HepG2 (cell line): ENCODE results near the gene MYH16. TPM values are rescaled to one million over a fixed set of nuclear protein-coding genes. Genes with fewer than 3 reads are reported as not detected.
A peak's percentile ranks its signal among the peaks of the same experiment; 100 is the strongest.

Source experiments
- ATAC-seq: fragments of 200-7000 bp; cut with Tn5 transposase; 3 replicates; pipeline ENCODE4 v1.9.1; 2020; ENCODE audit warnings: mild to moderate bottlenecking, moderate library complexity
- BruUV-seq: library from RNA; stranded (reverse); fragments of 400-500 nt; replicated peaks from 2 replicates; lab custom pipeline; 2021; lab: Mats Ljungman, UMichigan
- CTCF ChIA-PET: fragments of 300-600 bp; formaldehyde crosslinking; extraction: SDS; loops from one replicate; lab custom pipeline; 2021; ENCODE audit warnings: low total read pairs, inconsistent platforms, low intra/inter-chr PET ratio; lab: Yijun Ruan, JAX
- POLR2A ChIA-PET: fragments of 350-600 bp; sonication (Branson Sonifier 250); formaldehyde crosslinking; loops from one replicate; lab custom pipeline; 2020; ENCODE audit warnings: antibody characterized with exemption, inconsistent platforms; lab: Yijun Ruan, JAX
- DNase-seq: peaks from one replicate; pipeline ENCODE4 v3.0.0-alpha.2; 2015; ENCODE audit warnings: low spot score
- FAIRE-seq: peaks from 3 replicates; lab custom pipeline; 2011; peaks lifted over from hg19 to GRCh38; lab: Jason Lieb, UNC
- H2AFZ ChIP-seq: one replicate; pipeline ENCODE4 v1.6.1; 2011; ENCODE audit warnings: low read length, inconsistent platforms
- H3K27ac ChIP-seq: fragments of 300-600 bp; 3 replicates; pipeline ENCODE4 v1.8.0; 2011; ENCODE audit warnings: mixed run types, mild to moderate bottlenecking, mixed read lengths, low read length, inconsistent platforms; ENCODE audit not compliant: insufficient read depth; ENCODE audit errors: extremely low read length
- H3K27me3 ChIP-seq, 2 experiments: fragments of 200-600 bp in 1 of 2; 2 replicates in 1 of 2; 3 replicates in 1 of 2; pipeline versions ENCODE4 v1.6.0 to v1.8.0; 2011; ENCODE audit warnings: low read length in 2 of 2, mild to moderate bottlenecking in 2 of 2, moderate library complexity in 2 of 2, inconsistent platforms in 1 of 2; ENCODE audit not compliant: insufficient read depth in 2 of 2, control insufficient read depth in 1 of 2
- H3K36me3 ChIP-seq, 2 experiments: fragments of 200-600 bp in 1 of 2; replicated peaks in 1 of 2; 2 replicates in 1 of 2; 3 replicates in 1 of 2; pipeline versions ENCODE4 v1.5.1 to v1.8.0; 2011; ENCODE audit warnings: low read length in 2 of 2, inconsistent platforms in 1 of 2; ENCODE audit not compliant: insufficient read depth in 2 of 2, control insufficient read depth in 1 of 2
- H3K4me1 ChIP-seq: 2 replicates; pipeline ENCODE4 v1.5.1; 2012; ENCODE audit warnings: low read length, inconsistent platforms; ENCODE audit not compliant: insufficient read depth
- H3K4me2 ChIP-seq: 2 replicates; pipeline ENCODE4 v1.6.0; 2011; ENCODE audit warnings: low read depth, low read length, inconsistent platforms
- H3K4me3 ChIP-seq, 3 experiments: fragments of 200-600 bp in 1 of 3; sonication (generic), shearing (Covaris generic) in 1 of 3; replicated peaks in 1 of 3; 2 replicates each; pipeline ENCODE4 v1.5.1; 2011 to 2016; ENCODE audit warnings: low read length in 3 of 3, inconsistent platforms in 2 of 3, low read depth in 2 of 3, mild to moderate bottlenecking in 2 of 3, control low read depth in 1 of 3, mixed read lengths in 1 of 3; ENCODE audit not compliant: insufficient read depth in 1 of 3
- H3K79me2 ChIP-seq: one replicate; pipeline ENCODE4 v1.6.1; 2011; ENCODE audit warnings: low read length, inconsistent platforms; ENCODE audit not compliant: insufficient read depth
- H3K9ac ChIP-seq: 2 replicates; pipeline ENCODE4 v1.6.0; 2011; ENCODE audit warnings: mild to moderate bottlenecking, low read depth, low read length, inconsistent platforms; ENCODE audit not compliant: insufficient read depth
- H3K9me3 ChIP-seq: 2 replicates; pipeline ENCODE4 v1.5.1; 2012; ENCODE audit warnings: mild to moderate bottlenecking, low read length
- H4K20me1 ChIP-seq: 2 replicates; pipeline ENCODE4 v1.6.0; 2011; ENCODE audit warnings: inconsistent platforms, mild to moderate bottlenecking, low read length, moderate library complexity; ENCODE audit not compliant: insufficient read depth
- AKAP8 ChIP-seq: sonication (generic); formaldehyde crosslinking; IDR thresholded peaks from 2 replicates; pipeline ENCODE4 v1.5.1; 2020; ENCODE audit warnings: mild to moderate bottlenecking, missing genetic modification reagents
- CEBPB ChIP-seq: IDR thresholded peaks from 2 replicates; pipeline ENCODE4 v1.6.1; 2011; ENCODE audit warnings: low read depth, low read length, improper control_type of control experiment, borderline replicate concordance
- CEBPG ChIP-seq: IDR thresholded peaks from 2 replicates; pipeline ENCODE4 v1.6.1; 2016
- CENPT ChIP-seq: sonication (generic); formaldehyde crosslinking; IDR thresholded peaks from 2 replicates; pipeline ENCODE4 v1.8.0; 2022; ENCODE audit warnings: low read depth, mild to moderate bottlenecking, moderate library complexity, missing genetic modification reagents
- MTA3 ChIP-seq: sonication (generic); formaldehyde crosslinking; IDR thresholded peaks from 2 replicates; pipeline ENCODE4 v1.4.0; 2020; ENCODE audit warnings: missing genetic modification reagents
- NR2F6 ChIP-seq, 2 experiments: IDR thresholded peaks; 2 replicates each; pipeline ENCODE4 v1.6.1; 2016; ENCODE audit warnings: antibody characterized with exemption in 1 of 2, mild to moderate bottlenecking in 1 of 2
- PAF1 ChIP-seq: IDR thresholded peaks from 2 replicates; pipeline ENCODE4 v1.6.1; 2016; ENCODE audit warnings: missing genetic modification reagents, missing compliant biosample characterization
- PHB2 ChIP-seq: fragments of 450-650 bp; IDR thresholded peaks from 2 replicates; pipeline ENCODE4 v1.6.1; 2018; ENCODE audit not compliant: partially characterized antibody
- PITX1 ChIP-seq: sonication (generic); formaldehyde crosslinking; IDR thresholded peaks from 2 replicates; pipeline ENCODE4 v1.5.1; 2020; ENCODE audit warnings: mild to moderate bottlenecking, missing genetic modification reagents
- POLR2AphosphoS2 ChIP-seq: IDR thresholded peaks from 2 replicates; pipeline ENCODE4 v1.6.1; 2011; ENCODE audit warnings: low read depth, low read length, improper control_type of control experiment
- RARA ChIP-seq: IDR thresholded peaks from 2 replicates; pipeline ENCODE4 v1.6.1; 2016; ENCODE audit warnings: missing genetic modification reagents, missing compliant biosample characterization
- TBX3 ChIP-seq: fragments of 450-650 bp; IDR thresholded peaks from 2 replicates; pipeline ENCODE4 v1.6.1; 2017; ENCODE audit warnings: antibody characterized with exemption, mild to moderate bottlenecking, inconsistent platforms, borderline replicate concordance
- U2AF2 ChIP-seq: fragments of 200-400 bp; formaldehyde crosslinking; IDR thresholded peaks from 2 replicates; pipeline ENCODE4 v1.6.1; 2017; ENCODE audit warnings: low read depth, mild to moderate bottlenecking, low read length
- ZBTB38 ChIP-seq: sonication (generic); formaldehyde crosslinking; IDR thresholded peaks from 2 replicates; pipeline ENCODE4 v1.5.1; 2020; ENCODE audit warnings: mild to moderate bottlenecking, missing genetic modification reagents
- ZBTB49 ChIP-seq: sonication (generic); formaldehyde crosslinking; IDR thresholded peaks from 2 replicates; pipeline ENCODE4 v1.4.0; 2020; ENCODE audit warnings: missing genetic modification reagents, borderline replicate concordance
- ZFAT ChIP-seq: sonication (generic); formaldehyde crosslinking; conservative IDR thresholded peaks from 2 replicates; pipeline ENCODE4 v1.8.1; 2023; ENCODE audit warnings: missing genetic modification reagents, inconsistent platforms
- ZFP36L2 ChIP-seq: sonication (generic); formaldehyde crosslinking; IDR thresholded peaks from 2 replicates; pipeline ENCODE4 v1.4.0; 2020; ENCODE audit warnings: missing genetic modification reagents
- ZNF12 ChIP-seq: sonication (generic); formaldehyde crosslinking; IDR thresholded peaks from 2 replicates; pipeline ENCODE4 v1.5.0; 2020; ENCODE audit warnings: missing genetic modification reagents
- ZNF207 ChIP-seq: fragments of 450-650 bp; IDR thresholded peaks from 2 replicates; pipeline ENCODE4 v1.6.1; 2016; ENCODE audit warnings: antibody characterized with exemption, borderline replicate concordance
- ZNF234 ChIP-seq: sonication (generic); formaldehyde crosslinking; conservative IDR thresholded peaks from 2 replicates; pipeline ENCODE4 v1.5.1; 2020; ENCODE audit warnings: mild to moderate bottlenecking, missing genetic modification reagents
- ZNF674 ChIP-seq: sonication (generic); formaldehyde crosslinking; IDR thresholded peaks from 2 replicates; pipeline ENCODE4 v1.5.0; 2020; ENCODE audit warnings: low read depth, mild to moderate bottlenecking, missing genetic modification reagents
- ZNF7 ChIP-seq: IDR thresholded peaks from 2 replicates; pipeline ENCODE4 v1.6.1; 2016; ENCODE audit warnings: missing biosample characterization, missing genetic modification reagents
- ZNF777 ChIP-seq: sonication (generic); formaldehyde crosslinking; IDR thresholded peaks from 2 replicates; pipeline ENCODE4 v1.4.0; 2020; ENCODE audit warnings: missing genetic modification reagents
- WGBS: methylation state at CpG from one replicate; pipeline ENCODE4 v1.1.6; 2017; ENCODE audit warnings: low lambda C conversion rate; 5-methylcytosine and 5-hydroxymethylcytosine counted together
- in situ Hi-C: cut with HindIII; loops from 2 replicates; pipeline ENCODE4 v1.10.0; 2017; ENCODE audit warnings: low pct_unique_long_range_greater_than_20kb; ENCODE audit not compliant: extremely low pct_ligation_motif_present
- intact Hi-C: fragments of 100-400 bp; cut with micrococcal nuclease; formaldehyde crosslinking; loops from one replicate; pipeline ENCODE4 v1.10.0; 2022; ENCODE audit not compliant: unreplicated experiment
- polyA plus RNA-seq, 8 experiments: library from polyadenylated mRNA; depleted of rRNA in 3 of 8; stranded (reverse) in 7 of 8; unstranded in 1 of 8; fragments of >200 nt; fragmentation: Illumina TruSeq in 4 of 8; extraction: Trizol in 4 of 8; gene quantifications; 2 replicates each; pipeline versions ENCODE4 v1.2.1 to v1.2.3, GENCODE V29; 2011 to 2016; ENCODE audit warnings: low read depth in 4 of 8, missing spikeins in 1 of 8, mixed read lengths in 1 of 8; ENCODE audit not compliant: insufficient read depth in 1 of 8
- total RNA-seq, 5 experiments: library from RNA; depleted of rRNA; stranded (reverse); fragments of >200 nt; fragmentation: Illumina TruSeq; extraction: Trizol; gene quantifications; 2 replicates each; pipeline ENCODE4 v1.2.3, GENCODE V29; 2016; ENCODE audit warnings: low read depth in 1 of 5
- TF ChIP-seq, protein P1 (sequence below): sonication (generic); formaldehyde crosslinking; IDR thresholded peaks from 2 replicates; pipeline ENCODE4 v1.4.0; 2020; ENCODE audit warnings: missing genetic modification reagents
- TF ChIP-seq, protein P2 (sequence below): sonication (generic); formaldehyde crosslinking; IDR thresholded peaks from 2 replicates; pipeline ENCODE4 v1.5.1; 2020; ENCODE audit warnings: mild to moderate bottlenecking, moderate library complexity, missing genetic modification reagents

MYH16 gene
- total and polyA plus RNA-seq, 2 of the 13 experiments (the other 11 are each of a cell fraction or from before 2014, with no cell fraction given), result 0.05 to 0.15 TPM

DNA sequence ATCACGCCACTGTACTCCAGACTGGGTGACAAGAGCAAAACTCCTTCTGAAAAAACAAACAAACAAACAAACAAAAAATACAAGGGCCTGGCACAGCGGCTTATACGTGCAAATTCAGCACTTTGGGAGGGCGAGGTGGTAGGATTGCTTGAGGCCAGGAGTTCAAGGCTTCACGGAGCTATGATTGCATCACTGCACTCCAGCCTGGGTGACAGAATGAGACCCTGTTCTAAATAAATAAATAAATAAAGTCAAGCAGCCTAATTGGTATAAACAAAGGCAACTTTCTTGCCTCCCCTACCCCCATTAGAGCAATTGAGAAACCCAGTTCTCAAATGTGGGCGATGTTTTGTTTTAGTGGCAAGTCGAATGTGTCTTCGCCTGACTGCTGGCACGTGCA is 38.5 kb upstream of the MYH16 start (continued):
- no peak for TF ChIP-seq ZNF207
- TF ChIP-seq MTA3 (CRISPR knock-in tag), result no peak
- TF ChIP-seq NR2F6 (IDR thresholded peaks at IDR 0.05), result no peak
- no peak for TF ChIP-seq NR2F6 (CRISPR knock-in tag; IDR thresholded peaks at IDR 0.05)
- no peak for TF ChIP-seq ZFAT (CRISPR knock-in tag)
- TF ChIP-seq, protein P1, sequence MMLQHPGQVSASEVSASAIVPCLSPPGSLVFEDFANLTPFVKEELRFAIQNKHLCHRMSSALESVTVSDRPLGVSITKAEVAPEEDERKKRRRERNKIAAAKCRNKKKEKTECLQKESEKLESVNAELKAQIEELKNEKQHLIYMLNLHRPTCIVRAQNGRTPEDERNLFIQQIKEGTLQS (CRISPR knock-in tag), result 0 out of 2 replicates have a peak, but pooled peaks have one; percentile 24
- TF ChIP-seq TBX3, result no peak
- no peak for TF ChIP-seq U2AF2
- TF ChIP-seq PHB2, result no peak
- 0 out of 2 replicates have a peak, but pooled peaks have one; percentile 34 for TF ChIP-seq RARA
- TF ChIP-seq CEBPG (CRISPR knock-in tag), result peak; percentile 66
- no peak for TF ChIP-seq PITX1 (CRISPR knock-in tag)
- peak; percentile 51; the same call in 1 of the 2 replicates for TF ChIP-seq CEBPB
- no peak for TF ChIP-seq ZNF674 (CRISPR knock-in tag)
- no peak for TF ChIP-seq ZBTB38 (CRISPR knock-in tag)
- no peak for TF ChIP-seq CENPT (CRISPR knock-in tag)
- TF ChIP-seq ZNF7 (CRISPR knock-in tag), result no peak

GRCh38 chr7:99235925-99236324 is 36.7 kb upstream of the MYH16 start:
- H2AFZ ChIP-seq, result no peak overlapping the region

More at GRCh38 chr7:99235925-99236324, 36.7 kb upstream of the MYH16 start:
- in situ Hi-C loops, result no loop called here
- 57% methylated on average over 12 of the region's 12 CpGs for WGBS
- FAIRE-seq, result no peak
- Histone ChIP-seq H3K4me1 (peaks cover 13% of the 10 kb centered on the region), H3K79me2 (no peaks in the 10 kb centered on the region), H4K20me1 (no peaks in the 10 kb centered on the region), H3K36me3 (no peaks in the 10 kb centered on the region), H3K27me3 (peaks cover 0 to 10% of the 10 kb centered on the region in 2 experiments; a peak in 1 of 5 replicates), H3K9me3 (no peaks in the 10 kb centered on the region), H3K27ac (no peak overlapping the region), H3K4me2 (no peak overlapping the region), H3K9ac (no peak overlapping the region)
- no TSS peak for BruUV-seq
- ChIA-PET CTCF (no interaction called here), POLR2A (no interaction called here)
- intact Hi-C loops, result no loop called here
- no peak for DNase-seq
- TF ChIP-seq AKAP8 (no peak), PAF1 (CRISPR knock-in tag) (no peak), POLR2AphosphoS2 (no peak), ZNF777 (no peak), ZNF234 (CRISPR knock-in tag) (no peak), ZFP36L2 (CRISPR knock-in tag) (no peak), ZNF12 (CRISPR knock-in tag) (no peak), ZBTB49 (no peak), CENPT (CRISPR knock-in tag) (no peak)
- TF ChIP-seq, protein P2, sequence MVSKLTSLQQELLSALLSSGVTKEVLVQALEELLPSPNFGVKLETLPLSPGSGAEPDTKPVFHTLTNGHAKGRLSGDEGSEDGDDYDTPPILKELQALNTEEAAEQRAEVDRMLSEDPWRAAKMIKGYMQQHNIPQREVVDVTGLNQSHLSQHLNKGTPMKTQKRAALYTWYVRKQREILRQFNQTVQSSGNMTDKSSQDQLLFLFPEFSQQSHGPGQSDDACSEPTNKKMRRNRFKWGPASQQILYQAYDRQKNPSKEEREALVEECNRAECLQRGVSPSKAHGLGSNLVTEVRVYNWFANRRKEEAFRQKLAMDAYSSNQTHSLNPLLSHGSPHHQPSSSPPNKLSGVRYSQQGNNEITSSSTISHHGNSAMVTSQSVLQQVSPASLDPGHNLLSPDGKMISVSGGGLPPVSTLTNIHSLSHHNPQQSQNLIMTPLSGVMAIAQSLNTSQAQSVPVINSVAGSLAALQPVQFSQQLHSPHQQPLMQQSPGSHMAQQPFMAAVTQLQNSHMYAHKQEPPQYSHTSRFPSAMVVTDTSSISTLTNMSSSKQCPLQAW (CRISPR knock-in tag), result no peak
- TF ChIP-seq, all 625 proteins: peak for 0
- ATAC-seq, result no peak
- no peak overlapping the region for H3K4me3 ChIP-seq
